GM20431 (cell line): Measurements from ENCODE around the gene MED1.
"Not testable (repeated sequence)": the region's sequence is repeated elsewhere in the genome, so short reads cannot be mapped to it uniquely, and the experiment has no call there.

Experiments
- in situ Hi-C: fragments of 300-500 bp; cut with MseI, MboI; formaldehyde crosslinking; loops from one replicate; pipeline ENCODE4 v1.15.0; 2020; ENCODE audit warnings: low sequenced_read_pairs; ENCODE audit not compliant: unreplicated experiment

The MED1 gene

GRCh38 chr17:39450847-39451581, at the start of gene MED1:
Gene MED1, minus strand, starts transcription at chr17:39451263. Its CDS starts 201 bp downstream, at chr17:39451062.
- in situ Hi-C loops = no loop called here

- in situ Hi-C loops = not testable (repeated sequence)
Observed at GRCh38 chr17:39496921-39497320, 45.9 kb upstream of the MED1 start.

- in situ Hi-C loops = no loop called here
Observed at GRCh38 chr17:39487946-39488345, 36.9 kb upstream of the MED1 start.

- in situ Hi-C loops = not testable (repeated sequence)
Observed at GRCh38 chr17:39487490-39487889, 36.4 kb upstream of the MED1 start.

- in situ Hi-C loops = no loop called here
Observed at GRCh38 chr17:39486242-39486641, 35.2 kb upstream of the MED1 start.

- in situ Hi-C loops = no loop called here
Observed at GRCh38 chr17:39485555-39485954, 34.5 kb upstream of the MED1 start.

- in situ Hi-C loops = no loop called here
Observed at GRCh38 chr17:39484178-39484577, 33.1 kb upstream of the MED1 start.

- in situ Hi-C loops = no loop called here
Observed at GRCh38 chr17:39483506-39483905, 32.4 kb upstream of the MED1 start.

- in situ Hi-C loops = not testable (repeated sequence)
Observed at GRCh38 chr17:39479631-39480030, 28.6 kb upstream of the MED1 start.

GRCh38 chr17:39473310-39473709, 22.2 kb upstream of the MED1 start:
- in situ Hi-C loops = no loop called here

GRCh38 chr17:39468610-39469009, 17.5 kb upstream of the MED1 start:
- in situ Hi-C loops = not testable (repeated sequence)

GRCh38 chr17:39464639-39465181, 13.6 kb upstream of the MED1 start:
- in situ Hi-C loops = not testable (repeated sequence)

- in situ Hi-C loops = no loop called here
Observed at GRCh38 chr17:39462631-39463375, 11.7 kb upstream of the MED1 start.

- in situ Hi-C loops = no loop called here
Observed at GRCh38 chr17:39461926-39462569, 11.0 kb upstream of the MED1 start.

GRCh38 chr17:39461113-39461925, 10.3 kb upstream of the MED1 start, which contains the start of gene CDK12:
Gene CDK12, plus strand, starts transcription at chr17:39461486. Its CDS starts 586 bp downstream, at chr17:39462072.
- in situ Hi-C loops = no loop called here

- in situ Hi-C loops = no loop called here
Observed at GRCh38 chr17:39455919-39456318, 4.9 kb upstream of the MED1 start.

GRCh38 chr17:39450051-39450450, 1.0 kb downstream of the MED1 start:
- in situ Hi-C loops = no loop called here

- in situ Hi-C loops = no loop called here
Observed at GRCh38 chr17:39447561-39447960, 3.5 kb downstream of the MED1 start.

GRCh38 chr17:39443326-39443725, 7.7 kb downstream of the MED1 start:
- in situ Hi-C loops = no loop called here

GRCh38 chr17:39439868-39440267, 11.2 kb downstream of the MED1 start:
- in situ Hi-C loops = not testable (repeated sequence)
